ENCODE results near the gene ADGRG3. TPM values are rescaled to one million over a fixed set of nuclear protein-coding genes. Genes with fewer than 3 reads are reported as not detected.
A peak's percentile ranks its signal among the peaks of the same experiment; 100 is the strongest.

Gene ADGRG3
- total and polyA plus RNA-seq, 2 experiments from 2014 or later: not detected

GRCh38 chr16:57720142-57720575 lies 52.1 kb downstream of the ADGRG3 start:
- Histone ChIP-seq H3K27ac (no peak overlapping the region), H3K9me2 (replicated peaks; ENCODE audit: insufficient read depth) (no peaks in the 10 kb centered on the region), H3K9me3 (ENCODE audit: low read depth) (no peaks in the 10 kb centered on the region), H4K20me1 (ENCODE audit: insufficient read depth, poor library complexity, severe bottlenecking) (no peaks in the 10 kb centered on the region), H3K4me3 (no peak overlapping the region), H2AFZ (no peak overlapping the region), H3K4me2 (no peak overlapping the region), H3K79me2 (no peaks in the 10 kb centered on the region), H3K27me3 (no peaks in the 10 kb centered on the region), H3K36me3 (replicated peaks; ENCODE audit: insufficient read depth, low read depth) (no peaks in the 10 kb centered on the region), H3K4me1 (ENCODE audit: insufficient read depth) (no peaks in the 10 kb centered on the region)
- no peak for TF ChIP-seq EZH2phosphoT487 (IDR thresholded peaks at IDR 0.05; ENCODE audit: low read depth, severe bottlenecking, unreplicated experiment)
- TF ChIP-seq CTCF (IDR thresholded peaks at IDR 0.05; ENCODE audit: poor library complexity): peak; percentile 65
- no peak for TF ChIP-seq EZH2 (IDR thresholded peaks at IDR 0.05; ENCODE audit: borderline replicate concordance)
- peak; percentile 78 for DNase-seq (ENCODE audit: low spot score)
- WGBS (ENCODE audit: low lambda C conversion rate, missing lambda C conversion rate): 77% methylated on average over 3 of the region's 3 CpGs

- WGBS (ENCODE audit: low lambda C conversion rate, missing lambda C conversion rate): 81% methylated on average over 14 of the region's 17 CpGs
- no peaks in the 10 kb centered on the region for H3K79me2 ChIP-seq
- no peak overlapping the region for H3K4me2 ChIP-seq
- no peak overlapping the region for H3K4me3 ChIP-seq
- TF ChIP-seq CTCF (IDR thresholded peaks at IDR 0.05; ENCODE audit: poor library complexity) (no peak), EZH2 (IDR thresholded peaks at IDR 0.05; ENCODE audit: borderline replicate concordance) (no peak), EZH2phosphoT487 (IDR thresholded peaks at IDR 0.05; ENCODE audit: low read depth, severe bottlenecking, unreplicated experiment) (no peak)
- H3K9me2 ChIP-seq (replicated peaks; ENCODE audit: insufficient read depth): no peaks in the 10 kb centered on the region
- no peak overlapping the region for H3K27ac ChIP-seq
- no peak for DNase-seq (ENCODE audit: low spot score)
- H3K4me1 ChIP-seq (ENCODE audit: insufficient read depth): no peaks in the 10 kb centered on the region
- H3K27me3 ChIP-seq: no peaks in the 10 kb centered on the region
- no peaks in the 10 kb centered on the region for H4K20me1 ChIP-seq (ENCODE audit: insufficient read depth, poor library complexity, severe bottlenecking)
- H2AFZ ChIP-seq: no peak overlapping the region
- H3K9me3 ChIP-seq (ENCODE audit: low read depth): no peaks in the 10 kb centered on the region
- no peaks in the 10 kb centered on the region for H3K36me3 ChIP-seq (replicated peaks; ENCODE audit: insufficient read depth, low read depth)
Observed at GRCh38 chr16:57721356-57722209, 53.5 kb downstream of the ADGRG3 start.

- Histone ChIP-seq H4K20me1 (ENCODE audit: insufficient read depth, poor library complexity, severe bottlenecking) (no peaks in the 10 kb centered on the region), H3K4me3 (no peak overlapping the region), H3K4me1 (ENCODE audit: insufficient read depth) (no peaks in the 10 kb centered on the region), H3K79me2 (no peaks in the 10 kb centered on the region), H3K9me3 (ENCODE audit: low read depth) (no peaks in the 10 kb centered on the region), H3K4me2 (no peak overlapping the region), H3K36me3 (replicated peaks; ENCODE audit: insufficient read depth, low read depth) (no peaks in the 10 kb centered on the region), H3K9me2 (replicated peaks; ENCODE audit: insufficient read depth) (no peaks in the 10 kb centered on the region), H2AFZ (no peak overlapping the region), H3K27me3 (no peaks in the 10 kb centered on the region), H3K27ac (no peak overlapping the region)
- WGBS (ENCODE audit: low lambda C conversion rate, missing lambda C conversion rate): 94% methylated on average over 2 of the region's 2 CpGs
- no peak for DNase-seq (ENCODE audit: low spot score)
- TF ChIP-seq EZH2 (IDR thresholded peaks at IDR 0.05; ENCODE audit: borderline replicate concordance): no peak
Observed at GRCh38 chr16:57722210-57722499, 54.0 kb downstream of the ADGRG3 start.

- Histone ChIP-seq H3K9me3 (ENCODE audit: low read depth) (no peaks in the 10 kb centered on the region), H3K4me3 (no peak overlapping the region), H4K20me1 (ENCODE audit: insufficient read depth, poor library complexity, severe bottlenecking) (no peaks in the 10 kb centered on the region), H3K27ac (no peak overlapping the region), H2AFZ (no peak overlapping the region), H3K9me2 (replicated peaks; ENCODE audit: insufficient read depth) (no peaks in the 10 kb centered on the region), H3K4me1 (ENCODE audit: insufficient read depth) (no peaks in the 10 kb centered on the region), H3K4me2 (no peak overlapping the region), H3K36me3 (replicated peaks; ENCODE audit: insufficient read depth, low read depth) (no peaks in the 10 kb centered on the region), H3K79me2 (no peaks in the 10 kb centered on the region), H3K27me3 (no peaks in the 10 kb centered on the region)
- 82% methylated on average over 11 of the region's 11 CpGs for WGBS (ENCODE audit: low lambda C conversion rate, missing lambda C conversion rate)
- DNase-seq (ENCODE audit: low spot score): no peak
- TF ChIP-seq CTCF (IDR thresholded peaks at IDR 0.05; ENCODE audit: poor library complexity): no peak
- no peak for TF ChIP-seq EZH2 (IDR thresholded peaks at IDR 0.05; ENCODE audit: borderline replicate concordance)
- no peak for TF ChIP-seq EZH2phosphoT487 (IDR thresholded peaks at IDR 0.05; ENCODE audit: low read depth, severe bottlenecking, unreplicated experiment)
Observed at GRCh38 chr16:57722651-57723050, 54.5 kb downstream of the ADGRG3 start.
